SK-N-SH (cell line): ENCODE data around the gene UBE2D1. TPM values are rescaled to one million over a fixed set of nuclear protein-coding genes. Genes with fewer than 3 reads are reported as not detected.

Experiments
- CTCF ChIA-PET: fragments of 300-600, 350-600 bp; formaldehyde crosslinking; extraction: SDS; loops from one replicate; lab custom pipeline; 2021; lab: Yijun Ruan, JAX
- POLR2A ChIA-PET: fragments of 350-600 bp; sonication (Branson Sonifier 250); formaldehyde crosslinking; extraction: SDS; loops from one replicate; lab custom pipeline; 2020; ENCODE audit warnings: antibody characterized with exemption, inconsistent platforms; lab: Yijun Ruan, JAX
- DNase-seq: peaks from one replicate; pipeline ENCODE4 v3.0.0; 2012
- H2AFZ ChIP-seq: fragments of 200-600 bp; sonication (generic); 2 replicates; pipeline ENCODE4 v1.8.1; 2016; ENCODE audit warnings: antibody characterized with exemption, mild to moderate bottlenecking, low read depth
- H3F3A ChIP-seq: fragments of 200-600 bp; sonication (generic); replicated peaks from 2 replicates; pipeline ENCODE3; 2016; ENCODE audit warnings: antibody characterized with exemption, mild to moderate bottlenecking; ENCODE audit not compliant: insufficient read depth
- H3K27ac ChIP-seq, 2 experiments: fragments of 200-500 bp in 1 of 2; fragments of 200-600 bp in 1 of 2; sonication (Bioruptor generic) in 1 of 2; sonication (generic), shearing (Covaris generic) in 1 of 2; 2 replicates each; pipeline versions ENCODE4 v1.5.1 to v1.6.1; 2014 to 2016; ENCODE audit warnings: low read depth in 2 of 2, inconsistent platforms in 1 of 2, low read length in 1 of 2, mild to moderate bottlenecking in 1 of 2, mixed read lengths in 1 of 2
- H3K27me3 ChIP-seq: fragments of 200-600 bp; sonication (generic), shearing (Covaris generic); 2 replicates; pipeline ENCODE4 v1.6.1; 2016; ENCODE audit warnings: mixed run types; ENCODE audit not compliant: insufficient read depth
- H3K36me3 ChIP-seq, 2 experiments: fragments of 200-500 bp in 1 of 2; fragments of 200-600 bp in 1 of 2; sonication (Bioruptor generic) in 1 of 2; sonication (generic) in 1 of 2; replicated peaks in 1 of 2; 2 replicates each; pipeline versions ENCODE3 to v1.5.1; 2014 to 2016; ENCODE audit warnings: low read length in 1 of 2, mild to moderate bottlenecking in 1 of 2; ENCODE audit not compliant: insufficient read depth in 2 of 2, control insufficient read depth in 1 of 2
- H3K4me1 ChIP-seq, 2 experiments: fragments of 200-500 bp in 1 of 2; fragments of 200-600 bp in 1 of 2; sonication (Bioruptor generic) in 1 of 2; sonication (generic), shearing (Covaris generic) in 1 of 2; 2 replicates each; pipeline versions ENCODE4 v1.5.1 to v1.6.1; 2014 to 2016; ENCODE audit warnings: low read depth in 1 of 2, low read length in 1 of 2, mixed run types in 1 of 2; ENCODE audit not compliant: insufficient read depth in 2 of 2, control insufficient read depth in 1 of 2
- H3K4me2 ChIP-seq: fragments of 200-600 bp; sonication (generic), shearing (Covaris generic); 2 replicates; pipeline ENCODE4 v1.6.1; 2017; ENCODE audit warnings: mixed run types
- H3K4me3 ChIP-seq, 2 experiments: fragments of 200-500 bp in 1 of 2; fragments of 200-600 bp in 1 of 2; sonication (Bioruptor generic) in 1 of 2; sonication (generic), shearing (Covaris generic) in 1 of 2; 2 replicates each; pipeline versions ENCODE4 v1.5.1 to v1.8.1; 2014 to 2016; ENCODE audit warnings: low read depth in 2 of 2, inconsistent platforms in 1 of 2, low read length in 1 of 2, mild to moderate bottlenecking in 1 of 2, mixed read lengths in 1 of 2, moderate library complexity in 1 of 2
- H3K79me2 ChIP-seq: fragments of 200-600 bp; sonication (generic); 2 replicates; pipeline ENCODE4 v1.8.1; 2017; ENCODE audit warnings: mild to moderate bottlenecking; ENCODE audit not compliant: insufficient read depth
- H3K9ac ChIP-seq: fragments of 200-600 bp; sonication (generic); 2 replicates; pipeline ENCODE4 v1.6.1; 2017; ENCODE audit warnings: mixed run types
- H3K9me2 ChIP-seq: fragments of 200-600 bp; sonication (generic); 2 replicates; pipeline ENCODE4 v1.6.1; 2017; ENCODE audit warnings: mixed run types
- H3K9me3 ChIP-seq: fragments of 200-600 bp; sonication (generic); 2 replicates; pipeline ENCODE4 v1.6.1; 2017; ENCODE audit warnings: mixed run types, mild to moderate bottlenecking, moderate library complexity
- H4K20me1 ChIP-seq: fragments of 200-600 bp; sonication (generic); 2 replicates; pipeline ENCODE4 v1.6.1; 2017; ENCODE audit warnings: mild to moderate bottlenecking, mixed run types; ENCODE audit not compliant: insufficient read depth
- FOSL2 ChIP-seq: IDR thresholded peaks from 2 replicates; pipeline ENCODE4 v1.4.0; 2012; ENCODE audit warnings: low read depth, mild to moderate bottlenecking, moderate library complexity, borderline replicate concordance
- FOXM1 ChIP-seq: IDR thresholded peaks from 2 replicates; pipeline ENCODE4 v1.4.0; 2012; ENCODE audit warnings: low read depth, mild to moderate bottlenecking
- GABPA ChIP-seq: IDR thresholded peaks from 2 replicates; pipeline ENCODE4 v1.4.0; 2012; ENCODE audit warnings: low read depth, mild to moderate bottlenecking
- JUND ChIP-seq: IDR thresholded peaks from 2 replicates; pipeline ENCODE4 v1.4.0; 2012
- SIN3A ChIP-seq: IDR thresholded peaks from 2 replicates; pipeline ENCODE4 v1.6.1; 2012; ENCODE audit warnings: low read depth, mild to moderate bottlenecking, low read length, moderate library complexity, borderline replicate concordance
- TEAD4 ChIP-seq: IDR thresholded peaks from 2 replicates; pipeline ENCODE4 v1.4.0; 2012; ENCODE audit warnings: mild to moderate bottlenecking, borderline replicate concordance; ENCODE audit not compliant: insufficient read depth
- YY1 ChIP-seq: IDR thresholded peaks from 2 replicates; pipeline ENCODE4 v1.4.0; 2012; ENCODE audit warnings: low read depth, mild to moderate bottlenecking
- WGBS: methylation state at CpG from one replicate; pipeline ENCODE4 v1.1.6; 2017; ENCODE audit warnings: low lambda C conversion rate; 5-methylcytosine and 5-hydroxymethylcytosine counted together
- polyA plus RNA-seq, 3 experiments: library from polyadenylated mRNA; depleted of rRNA; stranded (reverse); fragments of >200 nt; gene quantifications; 2 replicates each; pipeline ENCODE4 v1.2.3, GENCODE V29; 2012
- TF ChIP-seq, protein P1 (sequence below): IDR thresholded peaks from 2 replicates; pipeline ENCODE4 v1.6.1; 2012; ENCODE audit warnings: mild to moderate bottlenecking, low read depth, low read length, moderate library complexity

UBE2D1 gene
- polyA plus RNA-seq, 1 of the 3 experiments (the other 2 are of a cell fraction): 8.7 TPM

DNA sequence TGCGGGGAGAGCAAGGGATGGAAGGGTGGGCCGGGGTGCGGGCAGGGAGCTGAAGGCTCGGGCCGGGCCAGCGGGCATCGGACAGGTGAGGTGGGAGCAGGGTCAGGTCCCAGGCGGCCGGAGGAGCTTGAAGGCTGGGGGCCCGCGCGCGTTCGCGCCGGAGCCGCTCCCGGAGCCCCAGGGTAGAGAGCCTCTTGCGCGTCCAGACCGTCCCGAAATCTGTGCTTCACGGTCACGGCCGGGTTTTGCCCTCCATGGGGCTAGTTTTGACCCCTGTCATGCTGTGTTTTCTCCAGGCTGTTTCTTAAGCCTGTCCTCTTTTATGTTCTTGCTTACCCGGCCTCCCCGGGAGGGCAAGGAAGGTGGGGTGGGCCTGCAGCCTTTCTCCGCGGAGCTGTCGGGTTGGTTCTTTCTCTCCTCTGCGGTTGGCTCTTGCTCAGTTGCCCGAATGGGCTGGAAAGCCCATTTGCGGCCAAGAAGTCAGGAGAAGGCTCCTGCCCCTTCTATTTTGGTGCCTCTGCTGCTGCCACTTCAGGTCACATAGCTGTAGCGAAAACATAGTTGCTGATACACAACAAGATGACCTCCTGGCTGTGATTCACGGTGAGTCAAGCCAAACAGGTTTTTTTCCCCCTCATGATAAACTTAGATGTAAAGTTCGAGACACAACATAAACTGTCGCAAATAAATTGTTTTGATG is 650 bp downstream of the UBE2D1 start:
- no peaks in the 10 kb centered on the region for H3K9me2 ChIP-seq
- H3K4me3 ChIP-seq: peak overlapping the region; percentile 95 to 96
- H2AFZ ChIP-seq: peak overlapping the region; percentile 77
- H3F3A ChIP-seq: no peaks in the 10 kb centered on the region
- H3K27ac ChIP-seq: peak overlapping the region; percentile 45 to 71; a peak in 3 of 4 replicates
- H3K27me3 ChIP-seq: no peaks in the 10 kb centered on the region
- peak overlapping the region; percentile 87 for H3K9ac ChIP-seq
- CTCF ChIA-PET: interaction anchor here (0.9 to 1.3 kb wide), 5 partner anchors 12 to 49 kb away, joined by 3 to 5 read pairs (median 3); partner anchors contain the start of gene TFAM
- no peak for DNase-seq
- peaks cover 3 to 4% of the 10 kb centered on the region in 2 experiments for H3K36me3 ChIP-seq
- TF ChIP-seq FOSL2: peak; percentile 53; the same call in 1 of the 2 replicates
- no peak for TF ChIP-seq TEAD4
- TF ChIP-seq YY1: no peak
- TF ChIP-seq FOXM1: no peak
- TF ChIP-seq JUND: no peak
- TF ChIP-seq GABPA: no peak
- TF ChIP-seq SIN3A: no peak
- TF ChIP-seq, all 33 proteins: peak for 1
- Histone ChIP-seq H3K4me2 (peak overlapping the region; percentile 89), H3K4me1 (peaks cover 6 to 9% of the 10 kb centered on the region in 2 experiments; a peak in 3 of 4 replicates), H3K79me2 (peaks cover 47% of the 10 kb centered on the region), H3K9me3 (no peaks in the 10 kb centered on the region), H4K20me1 (peaks cover 26% of the 10 kb centered on the region)
- POLR2A ChIA-PET: interaction anchor here (1.3 to 2.1 kb wide), 3 partner anchors 9 to 49 kb away, joined by 3 to 8 read pairs (median 7); partner anchors contain the start of gene TFAM
- 2% methylated on average over 36 of the region's 37 CpGs for WGBS

DNA sequence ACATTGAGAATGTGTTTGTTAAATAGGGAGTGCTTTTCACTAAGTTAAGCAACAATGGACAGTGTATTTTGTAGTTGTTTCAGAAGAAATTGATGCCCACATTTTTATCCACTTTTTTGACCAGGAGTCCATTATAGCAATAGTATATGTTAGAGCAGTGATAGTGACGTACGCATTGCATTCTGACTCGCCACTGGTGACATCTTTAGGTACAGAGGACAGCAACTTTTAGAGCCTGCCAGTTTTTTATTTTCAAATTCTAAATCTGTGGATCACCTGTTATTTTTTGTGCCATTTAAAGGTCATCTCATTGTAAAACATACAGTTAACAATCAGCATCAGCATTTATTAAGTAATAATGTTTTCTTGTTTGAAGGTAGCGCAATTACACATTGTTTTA is 1.4 kb downstream of the UBE2D1 start:
- H3K79me2 ChIP-seq: peaks cover 55% of the 10 kb centered on the region

More for the DNA sequence above, 1.4 kb downstream of the UBE2D1 start:
- Histone ChIP-seq H3K4me3 (peak overlapping the region; percentile 95 to 96), H4K20me1 (peaks cover 26% of the 10 kb centered on the region), H3K9ac (peak overlapping the region; percentile 87; the same call in 1 of the 2 replicates), H3K9me3 (no peaks in the 10 kb centered on the region), H3K4me2 (peak overlapping the region; percentile 89), H3K4me1 (peaks cover 6 to 9% of the 10 kb centered on the region in 2 experiments; a peak in 3 of 4 replicates), H3K36me3 (peaks cover 3 to 4% of the 10 kb centered on the region in 2 experiments), H3F3A (no peaks in the 10 kb centered on the region), H3K27me3 (no peaks in the 10 kb centered on the region), H3K27ac (peak overlapping the region in 1 of 2 experiments; percentile 45; a peak in 1 of 4 replicates), H2AFZ (no peak overlapping the region; the same call in 1 of the 2 replicates), H3K9me2 (no peaks in the 10 kb centered on the region)
- no peak for DNase-seq
- POLR2A ChIA-PET: interaction anchor here (2.1 kb wide), 1 partner anchor 9 kb away, joined by 8 read pairs; no protein-coding TSS in a partner anchor
- TF ChIP-seq, protein P1, sequence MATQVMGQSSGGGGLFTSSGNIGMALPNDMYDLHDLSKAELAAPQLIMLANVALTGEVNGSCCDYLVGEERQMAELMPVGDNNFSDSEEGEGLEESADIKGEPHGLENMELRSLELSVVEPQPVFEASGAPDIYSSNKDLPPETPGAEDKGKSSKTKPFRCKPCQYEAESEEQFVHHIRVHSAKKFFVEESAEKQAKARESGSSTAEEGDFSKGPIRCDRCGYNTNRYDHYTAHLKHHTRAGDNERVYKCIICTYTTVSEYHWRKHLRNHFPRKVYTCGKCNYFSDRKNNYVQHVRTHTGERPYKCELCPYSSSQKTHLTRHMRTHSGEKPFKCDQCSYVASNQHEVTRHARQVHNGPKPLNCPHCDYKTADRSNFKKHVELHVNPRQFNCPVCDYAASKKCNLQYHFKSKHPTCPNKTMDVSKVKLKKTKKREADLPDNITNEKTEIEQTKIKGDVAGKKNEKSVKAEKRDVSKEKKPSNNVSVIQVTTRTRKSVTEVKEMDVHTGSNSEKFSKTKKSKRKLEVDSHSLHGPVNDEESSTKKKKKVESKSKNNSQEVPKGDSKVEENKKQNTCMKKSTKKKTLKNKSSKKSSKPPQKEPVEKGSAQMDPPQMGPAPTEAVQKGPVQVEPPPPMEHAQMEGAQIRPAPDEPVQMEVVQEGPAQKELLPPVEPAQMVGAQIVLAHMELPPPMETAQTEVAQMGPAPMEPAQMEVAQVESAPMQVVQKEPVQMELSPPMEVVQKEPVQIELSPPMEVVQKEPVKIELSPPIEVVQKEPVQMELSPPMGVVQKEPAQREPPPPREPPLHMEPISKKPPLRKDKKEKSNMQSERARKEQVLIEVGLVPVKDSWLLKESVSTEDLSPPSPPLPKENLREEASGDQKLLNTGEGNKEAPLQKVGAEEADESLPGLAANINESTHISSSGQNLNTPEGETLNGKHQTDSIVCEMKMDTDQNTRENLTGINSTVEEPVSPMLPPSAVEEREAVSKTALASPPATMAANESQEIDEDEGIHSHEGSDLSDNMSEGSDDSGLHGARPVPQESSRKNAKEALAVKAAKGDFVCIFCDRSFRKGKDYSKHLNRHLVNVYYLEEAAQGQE: peak; percentile 79
- TF ChIP-seq FOXM1: no peak
- CTCF ChIA-PET: no interaction called here
- 91% methylated on average over 4 of the region's 4 CpGs for whole genome bisulfite sequencing
